DOHH2 (cell line): ENCODE results near the gene TEX14.

Experiments used
- H3F3A ChIP-seq: fragments of 200-600 bp; sonication (generic), shearing (Covaris generic); 2 replicates; pipeline ENCODE4 v1.6.0; 2016; ENCODE audit warnings: antibody characterized with exemption, mild to moderate bottlenecking; ENCODE audit not compliant: control insufficient read depth, insufficient read depth
- H3K27ac ChIP-seq: fragments of 200-600 bp; sonication (generic); 2 replicates; pipeline ENCODE4 v1.5.1; 2014; ENCODE audit warnings: low read depth, mild to moderate bottlenecking, low read length, moderate library complexity
- H3K27me3 ChIP-seq: fragments of 200-600 bp; sonication (generic); 2 replicates; pipeline ENCODE4 v1.6.1; 2014; ENCODE audit warnings: mild to moderate bottlenecking, low read length, mixed read lengths; ENCODE audit not compliant: control insufficient read depth
- H3K36me3 ChIP-seq: fragments of 200-600 bp; sonication (generic); 2 replicates; pipeline ENCODE4 v1.6.1; 2014; ENCODE audit warnings: mild to moderate bottlenecking, low read length, moderate library complexity, mixed read lengths; ENCODE audit not compliant: control insufficient read depth
- H3K4me1 ChIP-seq: fragments of 200-600 bp; sonication (generic); 2 replicates; pipeline ENCODE4 v1.6.1; 2014; ENCODE audit warnings: mild to moderate bottlenecking, low read length, mixed read lengths; ENCODE audit not compliant: control insufficient read depth
- H3K4me2 ChIP-seq: fragments of 200-600 bp; sonication (generic); 2 replicates; pipeline ENCODE4 v1.6.0; 2014; ENCODE audit warnings: mild to moderate bottlenecking, low read length, moderate library complexity
- H3K4me3 ChIP-seq: fragments of 200-600 bp; sonication (generic); 2 replicates; pipeline ENCODE4 v1.5.1; 2014; ENCODE audit warnings: mild to moderate bottlenecking, low read length, mixed read lengths
- H3K79me2 ChIP-seq: fragments of 200-600 bp; sonication (generic); 2 replicates; pipeline ENCODE4 v1.6.1; 2014; ENCODE audit warnings: mild to moderate bottlenecking, low read length, mixed read lengths; ENCODE audit not compliant: control insufficient read depth
- H3K9me2 ChIP-seq: fragments of 200-600 bp; sonication (generic); replicated peaks from 2 replicates; pipeline ENCODE4 v1.6.1; 2014; ENCODE audit warnings: mild to moderate bottlenecking, low read length, mixed read lengths; ENCODE audit not compliant: control insufficient read depth
- H3K9me3 ChIP-seq: fragments of 200-600 bp; sonication (generic); 2 replicates; pipeline ENCODE4 v1.6.1; 2014; ENCODE audit warnings: antibody characterized with exemption, low read length, mixed read lengths; ENCODE audit not compliant: control insufficient read depth, insufficient read depth
- H4K20me1 ChIP-seq: fragments of 200-600 bp; sonication (generic); 2 replicates; pipeline ENCODE4 v1.6.0; 2014; ENCODE audit warnings: low read depth, mild to moderate bottlenecking, antibody characterized with exemption, low read length, moderate library complexity; ENCODE audit not compliant: control insufficient read depth, insufficient read depth
- EZH2phosphoT487 ChIP-seq: fragments of 200-600 bp; sonication (generic); IDR thresholded peaks from 2 replicates; pipeline ENCODE4 v1.6.1; 2017; ENCODE audit warnings: borderline replicate concordance, mild to moderate bottlenecking, antibody characterized with exemption, low read length, moderate library complexity, mixed read lengths
- TF ChIP-seq, protein P1 (sequence below): fragments of 200-600 bp; sonication (generic); IDR thresholded peaks from one replicate; pipeline ENCODE4 v1.5.1; 2014; ENCODE audit warnings: antibody characterized with exemption, mild to moderate bottlenecking, low read depth, low read length; ENCODE audit not compliant: poor library complexity, severe bottlenecking

TEX14 gene

GRCh38 chr17:58508341-58509067 is 183.3 kb downstream of the TEX14 start:
- H3K9me3 ChIP-seq: no peaks in the 10 kb centered on the region
- H3K79me2 ChIP-seq: peaks cover 12% of the 10 kb centered on the region
- no peaks in the 10 kb centered on the region for H3K9me2 ChIP-seq
- no peak overlapping the region for H3K4me2 ChIP-seq
- H3K4me3 ChIP-seq: no peak overlapping the region
- no peaks in the 10 kb centered on the region for H3F3A ChIP-seq
- peaks cover 95% of the 10 kb centered on the region for H3K36me3 ChIP-seq
- H3K27ac ChIP-seq: no peak overlapping the region
- TF ChIP-seq, protein P1, sequence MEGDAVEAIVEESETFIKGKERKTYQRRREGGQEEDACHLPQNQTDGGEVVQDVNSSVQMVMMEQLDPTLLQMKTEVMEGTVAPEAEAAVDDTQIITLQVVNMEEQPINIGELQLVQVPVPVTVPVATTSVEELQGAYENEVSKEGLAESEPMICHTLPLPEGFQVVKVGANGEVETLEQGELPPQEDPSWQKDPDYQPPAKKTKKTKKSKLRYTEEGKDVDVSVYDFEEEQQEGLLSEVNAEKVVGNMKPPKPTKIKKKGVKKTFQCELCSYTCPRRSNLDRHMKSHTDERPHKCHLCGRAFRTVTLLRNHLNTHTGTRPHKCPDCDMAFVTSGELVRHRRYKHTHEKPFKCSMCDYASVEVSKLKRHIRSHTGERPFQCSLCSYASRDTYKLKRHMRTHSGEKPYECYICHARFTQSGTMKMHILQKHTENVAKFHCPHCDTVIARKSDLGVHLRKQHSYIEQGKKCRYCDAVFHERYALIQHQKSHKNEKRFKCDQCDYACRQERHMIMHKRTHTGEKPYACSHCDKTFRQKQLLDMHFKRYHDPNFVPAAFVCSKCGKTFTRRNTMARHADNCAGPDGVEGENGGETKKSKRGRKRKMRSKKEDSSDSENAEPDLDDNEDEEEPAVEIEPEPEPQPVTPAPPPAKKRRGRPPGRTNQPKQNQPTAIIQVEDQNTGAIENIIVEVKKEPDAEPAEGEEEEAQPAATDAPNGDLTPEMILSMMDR: no peak
- TF ChIP-seq EZH2phosphoT487: no peak
- H4K20me1 ChIP-seq: no peaks in the 10 kb centered on the region
- no peaks in the 10 kb centered on the region for H3K27me3 ChIP-seq
- peaks cover 42% of the 10 kb centered on the region for H3K4me1 ChIP-seq

DNA sequence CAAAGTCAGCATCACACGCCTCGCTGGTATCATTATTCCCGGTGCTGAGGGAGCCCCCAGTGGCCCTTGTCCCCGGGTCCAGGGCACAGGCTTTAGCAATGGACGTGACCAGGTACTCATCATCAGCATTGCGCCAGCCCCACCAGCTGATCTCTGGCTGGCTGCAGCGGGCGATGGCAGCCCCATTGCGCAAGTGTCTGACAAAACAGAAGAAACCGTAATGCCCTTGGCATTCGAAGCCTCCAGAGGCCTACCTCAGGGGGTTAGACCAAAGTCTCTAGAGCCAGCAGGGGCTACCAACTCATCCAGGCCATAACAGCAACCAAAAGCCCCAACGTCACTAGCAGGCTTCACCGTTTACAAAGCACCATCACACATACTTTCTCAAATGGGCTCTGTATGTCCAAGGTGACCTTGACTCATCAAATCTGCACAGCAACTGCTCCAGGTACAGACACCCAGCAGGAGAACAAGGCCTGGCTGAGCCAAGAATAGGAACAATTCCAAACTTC is 184.7 kb downstream of the TEX14 start:
- no peaks in the 10 kb centered on the region for H3K27me3 ChIP-seq
- no peak overlapping the region for H3K27ac ChIP-seq
- no peaks in the 10 kb centered on the region for H3F3A ChIP-seq
- no peak overlapping the region for H3K4me2 ChIP-seq
- H3K79me2 ChIP-seq: no peaks in the 10 kb centered on the region
- H4K20me1 ChIP-seq: no peaks in the 10 kb centered on the region
- no peaks in the 10 kb centered on the region for H3K9me3 ChIP-seq
- H3K4me1 ChIP-seq: peaks cover 29% of the 10 kb centered on the region
- no peaks in the 10 kb centered on the region for H3K9me2 ChIP-seq
- TF ChIP-seq, protein P1: no peak
- TF ChIP-seq EZH2phosphoT487: no peak
- H3K4me3 ChIP-seq: no peak overlapping the region
- H3K36me3 ChIP-seq: peaks cover 96% of the 10 kb centered on the region
